ENCODE results near the gene MMP2. TPM values are rescaled to one million over a fixed set of nuclear protein-coding genes. Genes with fewer than 3 reads are reported as not detected.
A peak's percentile ranks its signal among the peaks of the same experiment; 100 is the strongest.

Gene MMP2
- total RNA-seq, 4 donors from 2014 or later: 211 to 368 (median 256) TPM

DNA sequence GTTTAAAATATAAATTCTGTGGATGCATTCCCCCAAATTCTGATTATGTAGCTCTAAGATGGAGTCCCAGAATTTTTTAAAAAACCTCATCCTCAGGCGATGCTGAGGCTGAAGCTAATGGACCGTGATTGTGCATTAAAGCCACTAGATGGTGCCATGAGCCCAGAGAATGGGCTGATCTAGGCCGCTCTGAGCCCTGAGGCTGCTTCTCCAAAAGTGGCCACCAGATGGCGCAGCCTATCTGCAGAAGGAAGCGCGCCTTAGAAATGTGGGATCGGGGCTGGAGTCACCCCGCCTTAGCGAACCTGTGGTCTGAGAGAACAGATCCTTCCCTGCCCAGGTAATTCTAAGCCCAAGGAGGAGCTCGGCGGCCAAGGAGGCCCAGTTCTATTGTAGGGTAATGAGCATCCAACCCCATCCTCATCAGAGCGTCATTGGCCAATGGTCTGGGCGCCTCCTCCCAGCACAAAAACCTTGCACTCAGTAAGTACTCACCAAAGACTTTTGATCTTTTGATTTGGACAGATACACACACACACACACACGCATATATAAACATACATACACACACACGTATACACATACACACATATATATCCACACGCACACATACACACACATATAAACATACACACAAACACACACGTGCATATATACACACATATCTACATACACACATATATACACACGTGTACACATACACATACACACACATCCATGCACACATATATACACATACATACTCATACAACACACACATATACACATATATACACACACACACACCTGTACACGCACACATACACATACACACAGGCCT is 13.7 kb upstream of the MMP2 start:
- Histone ChIP-seq H3K36me3 (no peaks in the 10 kb centered on the region), H3K27ac (replicated peaks in 1 of 4) (no peak overlapping the region), H3K4me1 (peaks cover 0 to 6% (median under 1%) of the 10 kb centered on the region in 4 donors), H3K4me3 (peak overlapping the region in 1 of 4 donors; percentile 18), H3K27me3 (peaks cover 0 to 22% (median 1%) of the 10 kb centered on the region in 4 donors), H3K9me3 (no peaks in the 10 kb centered on the region)
- 32% methylated on average over 17 of the region's 19 CpGs for WGBS
- DNase-seq (ENCODE audit: extremely low spot score): peak; percentile 97
- intact Hi-C loops (cut with DNase I): loop anchor here (2.0 to 5.0 kb wide), 3 partner anchors 78 to 377 kb away; no protein-coding TSS in a partner anchor
- no peak for TF ChIP-seq EP300 (IDR thresholded peaks at IDR 0.05)
- no peak for TF ChIP-seq POLR2A (IDR thresholded peaks at IDR 0.05; ENCODE audit: low read depth)
- TF ChIP-seq, protein P1, sequence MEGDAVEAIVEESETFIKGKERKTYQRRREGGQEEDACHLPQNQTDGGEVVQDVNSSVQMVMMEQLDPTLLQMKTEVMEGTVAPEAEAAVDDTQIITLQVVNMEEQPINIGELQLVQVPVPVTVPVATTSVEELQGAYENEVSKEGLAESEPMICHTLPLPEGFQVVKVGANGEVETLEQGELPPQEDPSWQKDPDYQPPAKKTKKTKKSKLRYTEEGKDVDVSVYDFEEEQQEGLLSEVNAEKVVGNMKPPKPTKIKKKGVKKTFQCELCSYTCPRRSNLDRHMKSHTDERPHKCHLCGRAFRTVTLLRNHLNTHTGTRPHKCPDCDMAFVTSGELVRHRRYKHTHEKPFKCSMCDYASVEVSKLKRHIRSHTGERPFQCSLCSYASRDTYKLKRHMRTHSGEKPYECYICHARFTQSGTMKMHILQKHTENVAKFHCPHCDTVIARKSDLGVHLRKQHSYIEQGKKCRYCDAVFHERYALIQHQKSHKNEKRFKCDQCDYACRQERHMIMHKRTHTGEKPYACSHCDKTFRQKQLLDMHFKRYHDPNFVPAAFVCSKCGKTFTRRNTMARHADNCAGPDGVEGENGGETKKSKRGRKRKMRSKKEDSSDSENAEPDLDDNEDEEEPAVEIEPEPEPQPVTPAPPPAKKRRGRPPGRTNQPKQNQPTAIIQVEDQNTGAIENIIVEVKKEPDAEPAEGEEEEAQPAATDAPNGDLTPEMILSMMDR (IDR thresholded peaks at IDR 0.05): peak; percentile 100
- TF ChIP-seq POLR2AphosphoS5 (IDR thresholded peaks at IDR 0.05): peak in 1 of 2 donors; percentile 48

DNA sequence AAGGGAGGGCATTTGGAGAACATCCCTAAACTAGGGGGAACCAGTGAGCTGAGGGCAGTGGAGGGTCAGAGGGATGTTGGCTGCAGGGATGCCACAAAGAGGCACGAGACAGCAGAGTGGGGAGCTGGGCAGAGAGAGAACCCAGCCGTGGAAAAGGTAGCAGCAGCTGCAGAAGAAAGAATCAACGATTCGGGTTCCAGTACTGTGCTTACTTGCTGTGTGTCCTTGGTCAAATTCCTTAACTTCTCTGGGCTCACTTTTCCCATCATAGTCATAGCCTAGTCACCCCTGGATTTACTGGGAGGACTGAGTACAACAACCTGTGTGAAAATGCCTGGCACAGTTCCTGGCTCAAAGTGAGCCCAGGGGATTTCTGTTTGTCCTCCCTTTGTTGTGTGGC is 12.8 kb upstream of the MMP2 start:
- no peaks in the 10 kb centered on the region for H3K36me3 ChIP-seq
- WGBS: 89% methylated on average over 4 of the region's 4 CpGs
- H3K27me3 ChIP-seq: peaks cover 0 to 22% (median 1%) of the 10 kb centered on the region in 4 donors
- DNase-seq (ENCODE audit: extremely low spot score): no peak
- no peaks in the 10 kb centered on the region for H3K9me3 ChIP-seq
- TF ChIP-seq EP300 (IDR thresholded peaks at IDR 0.05) (no peak), POLR2AphosphoS5 (IDR thresholded peaks at IDR 0.05) (no peak), POLR2A (IDR thresholded peaks at IDR 0.05; ENCODE audit: low read depth) (no peak)
- TF ChIP-seq, protein P1 (IDR thresholded peaks at IDR 0.05): no peak
- intact Hi-C loops (cut with DNase I): loop anchor here (5.0 kb wide), 1 partner anchor 376 kb away; no protein-coding TSS in a partner anchor
- H3K4me1 ChIP-seq: peaks cover 2 to 15% (median 10%) of the 10 kb centered on the region in 4 donors
- H3K27ac ChIP-seq (replicated peaks in 1 of 4): no peak overlapping the region
- no peak overlapping the region for H3K4me3 ChIP-seq

DNA sequence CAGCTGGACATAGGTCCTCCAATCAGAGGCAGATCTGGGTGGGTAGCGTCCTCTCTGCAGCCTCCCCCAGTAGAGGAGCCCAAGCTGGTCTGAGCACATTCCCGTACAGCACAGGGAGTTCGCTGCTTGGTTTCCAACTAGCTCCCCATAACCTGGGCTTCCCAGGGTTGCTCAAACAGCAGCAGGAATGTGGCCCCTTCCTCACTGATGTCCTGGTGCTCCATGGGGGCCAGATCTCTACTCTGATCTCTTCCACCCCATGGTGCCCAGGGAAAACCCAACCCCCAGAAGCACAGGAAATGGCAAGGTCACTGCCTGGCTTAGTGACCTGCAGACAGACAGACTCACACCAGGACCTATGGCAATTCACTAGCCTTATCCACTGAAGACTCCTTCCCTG is 11.1 kb upstream of the MMP2 start:
- H3K4me3 ChIP-seq: no peak overlapping the region
- H3K27me3 ChIP-seq: peaks cover 0 to 22% (median 1%) of the 10 kb centered on the region in 4 donors
- H3K4me1 ChIP-seq: peaks cover 2 to 24% (median 15%) of the 10 kb centered on the region in 4 donors
- 100% methylated on average over 1 of the region's 3 CpGs for WGBS
- no peaks in the 10 kb centered on the region for H3K9me3 ChIP-seq
- TF ChIP-seq POLR2A (IDR thresholded peaks at IDR 0.05; ENCODE audit: low read depth): no peak
- no peak for TF ChIP-seq POLR2AphosphoS5 (IDR thresholded peaks at IDR 0.05)
- H3K36me3 ChIP-seq: no peaks in the 10 kb centered on the region
- no peak for DNase-seq (ENCODE audit: extremely low spot score)
- no peak overlapping the region for H3K27ac ChIP-seq (replicated peaks in 1 of 4)
- intact Hi-C loops (cut with DNase I): loop anchor here (5.0 kb wide), 1 partner anchor 374 kb away; no protein-coding TSS in a partner anchor

DNA sequence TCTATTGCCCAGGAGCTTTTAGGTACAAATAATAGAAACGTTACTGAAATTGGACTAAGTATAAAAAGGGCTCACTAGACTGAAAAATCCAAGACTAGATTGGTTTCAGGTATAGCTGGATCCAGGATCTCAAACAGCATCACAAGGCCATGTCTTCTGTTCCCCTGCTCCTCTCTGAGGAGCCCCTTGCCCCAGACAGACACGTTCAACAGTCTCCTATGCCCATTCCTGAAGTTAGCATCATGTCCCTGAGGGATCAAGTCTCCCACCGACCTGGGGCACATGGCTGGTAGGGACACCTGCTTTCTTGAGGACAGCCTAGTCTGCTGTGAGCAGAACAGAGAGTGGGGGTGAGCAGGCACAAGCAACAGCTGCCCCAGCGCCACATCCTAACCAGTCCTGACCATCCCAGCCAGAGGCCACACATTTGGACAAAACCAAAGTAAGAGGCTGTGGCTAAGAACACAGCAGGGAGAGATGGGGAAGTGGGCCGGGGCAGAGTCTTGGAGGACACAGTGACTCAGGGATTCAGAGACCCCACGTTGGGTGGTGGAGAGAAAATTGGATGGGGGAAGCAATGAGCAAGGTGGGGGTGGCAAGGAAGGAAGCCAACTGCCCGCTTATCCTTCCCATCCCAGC is 10.5 kb upstream of the MMP2 start:
- Histone ChIP-seq H3K27me3 (peaks cover 0 to 22% (median 1%) of the 10 kb centered on the region in 4 donors), H3K4me3 (no peak overlapping the region), H3K4me1 (peaks cover 2 to 24% (median 15%) of the 10 kb centered on the region in 4 donors), H3K9me3 (no peaks in the 10 kb centered on the region), H3K36me3 (no peaks in the 10 kb centered on the region), H3K27ac (replicated peaks in 1 of 4) (no peak overlapping the region)
- 85% methylated on average over 6 of the region's 7 CpGs for WGBS
- intact Hi-C loops (cut with DNase I): loop anchor here (5.0 kb wide), 1 partner anchor 374 kb away; no protein-coding TSS in a partner anchor
- TF ChIP-seq POLR2AphosphoS5 (IDR thresholded peaks at IDR 0.05): no peak
- no peak for TF ChIP-seq POLR2A (IDR thresholded peaks at IDR 0.05; ENCODE audit: low read depth)
- no peak for TF ChIP-seq EP300 (IDR thresholded peaks at IDR 0.05)
- TF ChIP-seq, protein P1 (IDR thresholded peaks at IDR 0.05): no peak
- DNase-seq (ENCODE audit: extremely low spot score): no peak

All from esophagus muscularis mucosa (tissue), 4 donors.